HEK293T (cell line): ENCODE data around the gene PPP1R12C.
"Not testable (repeated sequence)": the region's sequence is repeated elsewhere in the genome, so short reads cannot be mapped to it uniquely, and the experiment has no call there.

Experiments
- CTCF ChIA-PET: fragments of 350-600 bp; formaldehyde crosslinking; extraction: SDS; loops from one replicate; lab custom pipeline; 2021; ENCODE audit warnings: antibody characterized with exemption, inconsistent platforms; lab: Yijun Ruan, JAX
- POLR2A ChIA-PET: fragments of 350-600 bp; formaldehyde crosslinking; extraction: SDS; loops from one replicate; lab custom pipeline; 2020; ENCODE audit warnings: antibody characterized with exemption, inconsistent platforms; lab: Yijun Ruan, JAX
- DNase-seq: peaks from one replicate; pipeline ENCODE4 v3.0.0; 2012; ENCODE audit warnings: mixed read lengths; ENCODE audit errors: extremely low spot score
- ARNT ChIP-seq: fragments of 450-650 bp; IDR thresholded peaks from 2 replicates; pipeline ENCODE4 v1.6.1; 2017; ENCODE audit warnings: mild to moderate bottlenecking
- BHLHE40 ChIP-seq: fragments of 450-650 bp; IDR thresholded peaks from 2 replicates; pipeline ENCODE4 v1.6.1; 2016; ENCODE audit warnings: mild to moderate bottlenecking, moderate library complexity, borderline replicate concordance
- CTBP1 ChIP-seq: fragments of 450-650 bp; IDR thresholded peaks from 2 replicates; pipeline ENCODE4 v1.6.1; 2016; ENCODE audit warnings: borderline replicate concordance
- ELF4 ChIP-seq: fragments of 450-650 bp; IDR thresholded peaks from 2 replicates; pipeline ENCODE4 v1.6.1; 2017; ENCODE audit warnings: antibody characterized with exemption
- FOXA1 ChIP-seq: fragments of 450-650 bp; IDR thresholded peaks from 2 replicates; pipeline ENCODE4 v1.6.1; 2016; ENCODE audit warnings: mild to moderate bottlenecking
- FOXK2 ChIP-seq: fragments of 450-650 bp; IDR thresholded peaks from 2 replicates; pipeline ENCODE4 v1.6.1; 2016; ENCODE audit warnings: mild to moderate bottlenecking
- FOXM1 ChIP-seq: fragments of 450-650 bp; IDR thresholded peaks from 2 replicates; pipeline ENCODE4 v1.6.1; 2017; ENCODE audit warnings: mild to moderate bottlenecking, borderline replicate concordance
- HDGF ChIP-seq: fragments of 450-650 bp; IDR thresholded peaks from 2 replicates; pipeline ENCODE4 v1.6.1; 2017; ENCODE audit warnings: antibody characterized with exemption, borderline replicate concordance
- L3MBTL2 ChIP-seq: fragments of 450-650 bp; conservative IDR thresholded peaks from 2 replicates; pipeline ENCODE4 v1.6.1; 2016; ENCODE audit warnings: mild to moderate bottlenecking
- LEF1 ChIP-seq: fragments of 450-650 bp; IDR thresholded peaks from 2 replicates; pipeline ENCODE4 v1.6.1; 2017; ENCODE audit warnings: mild to moderate bottlenecking, borderline replicate concordance
- NFRKB ChIP-seq: fragments of 450-650 bp; IDR thresholded peaks from 2 replicates; pipeline ENCODE4 v1.6.1; 2016; ENCODE audit warnings: mild to moderate bottlenecking, moderate library complexity
- SP1 ChIP-seq: fragments of 450-650 bp; IDR thresholded peaks from 2 replicates; pipeline ENCODE4 v1.6.1; 2017
- SUZ12 ChIP-seq: fragments of 450-650 bp; IDR thresholded peaks from 2 replicates; pipeline ENCODE4 v1.6.1; 2016; ENCODE audit warnings: mild to moderate bottlenecking
- TARDBP ChIP-seq: fragments of 450-650 bp; IDR thresholded peaks from 2 replicates; pipeline ENCODE4 v1.6.1; 2016
- ZNF384 ChIP-seq: fragments of 450-650 bp; IDR thresholded peaks from 2 replicates; pipeline ENCODE4 v1.6.1; 2016
- TF ChIP-seq, protein P1 (sequence below): fragments of 450-650 bp; IDR thresholded peaks from 2 replicates; pipeline ENCODE4 v1.6.1; 2016

The PPP1R12C gene

DNA sequence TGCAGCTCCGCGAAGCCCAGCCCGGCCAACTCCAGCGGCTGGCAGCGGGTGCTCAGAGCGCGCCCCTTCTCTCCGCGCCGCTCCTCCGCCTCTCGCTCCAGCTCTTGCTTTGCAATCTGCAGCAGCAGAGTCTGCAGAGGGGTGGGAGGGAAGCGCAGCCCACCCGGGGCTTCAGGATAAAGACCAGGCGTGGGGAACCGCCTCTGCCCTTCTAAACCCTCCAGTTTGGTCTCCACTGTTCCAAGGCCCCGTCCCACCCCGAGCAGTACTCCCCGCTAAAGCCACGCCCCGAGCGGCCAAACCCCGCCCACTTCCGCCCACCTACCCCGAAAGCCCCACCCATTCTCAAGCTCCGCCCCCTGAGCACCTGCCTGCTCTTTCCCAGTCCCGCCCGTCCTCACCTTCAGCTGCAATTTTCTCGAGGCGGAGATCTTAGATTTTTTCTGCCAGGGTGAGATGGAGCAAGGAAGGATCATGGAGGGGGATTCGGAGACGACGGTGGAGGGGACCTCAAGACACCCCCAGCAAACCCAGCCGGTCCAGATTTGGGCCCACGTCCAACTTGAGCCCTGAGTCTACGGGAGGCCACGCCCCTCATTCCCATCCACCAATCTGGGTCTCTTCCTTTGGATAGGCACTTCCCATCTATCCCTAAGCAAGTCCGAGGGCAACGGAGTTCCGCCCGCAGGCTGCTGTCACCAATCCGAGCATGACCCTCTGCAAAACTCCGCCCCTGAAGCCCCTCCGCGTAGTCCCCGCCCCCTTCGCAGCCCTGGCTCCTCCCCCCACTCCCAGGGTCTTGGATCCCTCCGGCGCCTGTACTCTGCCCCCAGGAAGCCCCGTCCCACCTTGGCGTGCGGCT is 39.0 kb upstream of the PPP1R12C start:
- DNase-seq = peak; percentile 88
- no peak for TF ChIP-seq ZNF384
- TF ChIP-seq, protein P1, sequence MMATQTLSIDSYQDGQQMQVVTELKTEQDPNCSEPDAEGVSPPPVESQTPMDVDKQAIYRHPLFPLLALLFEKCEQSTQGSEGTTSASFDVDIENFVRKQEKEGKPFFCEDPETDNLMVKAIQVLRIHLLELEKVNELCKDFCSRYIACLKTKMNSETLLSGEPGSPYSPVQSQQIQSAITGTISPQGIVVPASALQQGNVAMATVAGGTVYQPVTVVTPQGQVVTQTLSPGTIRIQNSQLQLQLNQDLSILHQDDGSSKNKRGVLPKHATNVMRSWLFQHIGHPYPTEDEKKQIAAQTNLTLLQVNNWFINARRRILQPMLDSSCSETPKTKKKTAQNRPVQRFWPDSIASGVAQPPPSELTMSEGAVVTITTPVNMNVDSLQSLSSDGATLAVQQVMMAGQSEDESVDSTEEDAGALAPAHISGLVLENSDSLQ = peak; percentile 81
- TF ChIP-seq L3MBTL2 = peak; percentile 76
- CTCF ChIA-PET = interaction anchor here (0.9 kb wide), 1 partner anchor 68 kb away, joined by 3 read pairs; no protein-coding TSS in a partner anchor
- POLR2A ChIA-PET = interaction anchor here (1.4 kb wide), 1 partner anchor 10 kb away, joined by 4 read pairs; no protein-coding TSS in a partner anchor

DNA sequence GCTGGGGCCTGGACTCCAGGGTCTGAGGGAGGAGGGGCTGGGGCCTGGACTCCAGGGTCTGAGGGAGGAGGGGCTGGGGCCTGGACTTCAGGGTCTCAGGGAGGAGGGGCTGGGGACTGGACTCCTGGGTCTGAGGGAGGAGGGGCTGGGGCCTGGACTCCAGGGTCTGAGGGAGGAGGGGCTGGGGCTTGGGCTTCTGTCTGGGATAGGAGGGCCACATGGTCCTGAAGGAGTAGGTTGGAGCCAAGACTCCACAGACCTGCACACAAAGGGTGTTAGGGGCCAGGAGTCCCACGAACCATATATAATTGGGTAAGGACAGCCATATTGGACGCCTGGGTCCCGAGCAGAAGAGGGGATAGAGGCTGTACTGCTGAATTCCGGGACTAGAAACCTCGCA is 38.3 kb upstream of the PPP1R12C start:
- POLR2A ChIA-PET = interaction anchor here (1.4 kb wide), 1 partner anchor 9 kb away, joined by 4 read pairs; no protein-coding TSS in a partner anchor
- CTCF ChIA-PET = interaction anchor here (0.9 kb wide), 1 partner anchor 68 kb away, joined by 3 read pairs; no protein-coding TSS in a partner anchor
- not testable (repeated sequence) for DNase-seq

DNA sequence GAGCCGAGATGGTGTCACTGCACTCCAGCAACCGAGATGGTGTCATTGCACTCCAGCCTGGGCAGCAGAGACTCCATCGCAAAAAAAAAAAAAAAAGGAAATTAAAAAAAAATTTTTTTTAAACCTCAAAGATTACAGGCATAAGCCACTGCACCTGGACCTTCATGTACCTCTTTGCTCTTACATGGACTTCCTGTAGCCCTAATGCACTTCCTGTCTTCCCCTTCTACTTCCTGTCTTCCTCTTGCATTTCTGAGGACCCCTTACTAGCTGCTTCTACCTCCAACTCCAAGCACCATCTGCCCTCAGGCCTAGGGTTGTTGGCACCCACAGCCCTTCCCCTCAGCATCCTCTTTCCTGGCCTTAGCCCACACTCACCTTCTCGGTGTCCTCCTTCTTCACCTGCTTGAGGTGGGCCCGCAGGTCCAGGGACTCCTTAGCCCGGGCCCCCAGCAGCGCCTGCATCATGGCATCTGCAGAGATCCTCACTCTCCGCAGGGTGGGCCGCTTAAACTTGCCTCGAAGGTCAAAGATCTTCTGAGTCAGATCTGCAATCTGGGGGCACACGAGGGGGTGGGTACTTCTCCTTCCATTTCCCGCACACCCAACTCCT is 36.3 kb upstream of the PPP1R12C start:
- ChIA-PET CTCF (interaction anchor here (1.2 kb wide), 1 partner anchor 13 kb away, joined by 4 read pairs; no protein-coding TSS in a partner anchor), POLR2A (no interaction called here)
- no peak for DNase-seq
- TF ChIP-seq TARDBP (no peak), SUZ12 (no peak), SP1 (no peak), BHLHE40 (no peak), FOXA1 (no peak), CTBP1 (no peak), NFRKB (no peak), FOXK2 (no peak), LEF1 (no peak), ZNF384 (no peak), FOXM1 (no peak), HDGF (no peak), L3MBTL2 (no peak), ELF4 (no peak), ARNT (no peak)

DNA sequence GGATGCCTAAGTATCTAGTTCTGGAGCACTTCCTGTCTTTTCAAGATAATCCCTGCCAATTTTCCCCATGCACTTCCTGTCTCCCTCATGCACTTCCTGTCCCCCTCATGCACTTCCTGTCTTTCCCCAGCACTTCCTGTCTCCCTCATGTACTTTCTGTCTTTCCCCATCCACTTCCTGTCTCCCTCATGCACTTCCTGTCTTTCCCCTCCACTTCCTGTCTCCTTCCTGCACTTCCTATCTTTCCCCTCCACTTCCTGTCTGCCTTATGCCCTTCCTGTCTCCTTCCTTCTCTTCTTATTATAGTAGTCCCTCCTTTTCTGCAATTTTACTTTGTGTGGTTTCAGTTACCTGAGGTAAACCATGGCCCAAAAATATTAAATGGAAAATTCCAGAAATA is 34.6 kb upstream of the PPP1R12C start:
- ChIA-PET CTCF (interaction anchor here (1.8 kb wide), 1 partner anchor 8 kb away, joined by 8 read pairs; no protein-coding TSS in a partner anchor), POLR2A (no interaction called here)
- TF ChIP-seq, protein P1 = peak; percentile 22; the same call in 1 of the 2 replicates
- TF ChIP-seq HDGF (no peak), ELF4 (peak; percentile 63)
- DNase-seq = no peak

DNA sequence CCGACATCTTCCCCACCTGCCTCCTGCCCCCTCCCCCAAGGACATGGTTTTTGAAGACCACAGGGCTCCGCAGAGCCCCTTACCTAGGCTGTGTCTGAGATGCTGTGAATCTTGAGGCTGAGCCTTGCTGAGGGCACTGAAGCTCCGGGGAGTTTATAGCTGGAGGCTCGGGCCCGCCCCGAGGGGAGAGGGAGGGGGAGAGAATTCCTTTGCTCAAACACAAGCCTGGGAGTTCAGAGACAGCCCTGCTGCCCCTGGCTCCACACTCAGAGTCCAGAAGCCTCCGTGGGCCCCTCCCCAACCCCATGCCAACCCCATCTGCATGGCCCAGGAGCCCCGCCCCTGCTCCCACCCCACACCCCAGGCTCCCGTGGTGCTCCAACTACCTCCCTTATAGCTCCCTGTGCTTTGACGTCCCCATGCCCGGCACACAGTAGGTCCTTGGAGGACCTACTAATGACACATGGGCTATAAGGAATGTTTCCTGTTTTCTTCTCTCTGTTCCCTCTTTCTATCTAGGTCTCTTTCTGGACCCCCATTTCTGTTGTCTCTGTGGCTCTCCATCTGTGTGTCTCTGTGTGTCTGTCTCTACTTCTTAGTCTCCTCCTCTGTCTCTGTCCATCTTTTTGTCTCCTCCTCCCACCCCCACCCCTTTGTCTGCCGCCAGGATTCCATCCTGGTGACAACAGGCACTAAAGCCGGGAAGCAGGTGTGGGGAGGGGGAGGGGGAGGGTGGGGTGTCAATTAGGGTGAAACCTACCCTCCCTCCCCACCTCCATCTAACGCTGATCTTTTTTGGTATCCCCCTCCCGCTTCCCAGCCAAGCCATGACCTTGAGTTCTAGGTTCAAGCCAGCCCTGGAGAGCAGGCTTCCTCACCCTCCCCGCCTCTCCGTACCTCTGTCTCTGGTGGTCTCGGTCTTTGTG is 31.9 kb upstream of the PPP1R12C start, which contains the start of gene TNNT1:
TNNT1 (minus strand) TSS at position 129 of the 926 bp plus-strand sequence. CDS start 2,049 bp downstream, outside the sequence.
- CTCF ChIA-PET = no interaction called here
- no peak for DNase-seq
- no peak for TF ChIP-seq FOXK2
- TF ChIP-seq ELF4 = no peak
- TF ChIP-seq FOXA1 = no peak
- POLR2A ChIA-PET = no interaction called here

DNA sequence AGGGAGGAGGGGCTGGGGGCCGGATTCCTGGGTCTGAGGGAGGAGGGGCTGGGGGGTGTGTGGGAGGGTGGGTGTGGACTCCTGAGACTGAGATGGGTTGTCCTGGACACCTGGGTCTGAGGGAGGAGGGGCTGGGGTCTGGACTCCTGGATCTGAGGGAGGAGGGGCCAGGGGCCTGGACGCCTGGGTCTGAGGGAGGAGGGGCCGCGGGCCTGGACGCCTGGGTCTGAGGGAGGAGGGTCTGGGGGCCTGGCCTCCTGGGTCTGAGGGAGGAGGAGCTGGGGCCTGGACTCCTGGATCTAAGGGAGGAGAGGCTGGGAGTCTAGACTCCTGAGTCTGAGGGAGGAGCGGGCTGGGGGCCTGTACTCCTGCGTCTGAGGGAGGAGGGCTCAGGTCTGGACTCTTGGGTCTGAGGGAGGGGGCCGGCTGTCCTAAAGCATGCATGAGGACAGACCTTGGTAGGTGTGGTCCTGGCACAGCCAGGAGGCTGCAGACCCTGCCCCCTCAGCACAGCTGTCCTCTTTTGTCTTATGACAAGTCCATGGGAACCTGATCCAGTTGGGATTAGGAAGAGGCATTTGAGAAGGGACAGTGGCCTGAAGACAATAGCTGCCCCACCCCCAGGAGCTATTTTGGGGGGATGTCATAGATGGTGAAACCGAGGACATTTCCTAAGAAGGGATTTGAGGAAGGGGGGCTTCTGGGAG is 30.3 kb upstream of the PPP1R12C start:
- ChIA-PET CTCF (interaction anchor here (1.0 kb wide), 2 partner anchors 12 to 13 kb away, joined by 3 to 5 read pairs; no protein-coding TSS in a partner anchor), POLR2A (interaction anchor here (1.3 to 1.7 kb wide), 4 partner anchors 12 to 260 kb away, joined by 3 to 12 read pairs (median 4); partner anchors contain the start of genes DNAAF3 and UBE2S)
- no peak for DNase-seq
- TF ChIP-seq HDGF (no peak), SUZ12 (no peak), BHLHE40 (no peak), TARDBP (no peak), L3MBTL2 (no peak), FOXM1 (no peak), CTBP1 (no peak), ELF4 (no peak)
- TF ChIP-seq, protein P1 = no peak
